DMS53 treated with DMSO at 0.1 percent for 48 hours (cell line): ENCODE results near the gene TP53I11.

Experiments
- DNase-seq: peaks from one replicate; lab custom pipeline; 2025; ENCODE audit not compliant: unreplicated experiment; lab: John Stamatoyannopoulos, UW

The TP53I11 gene, protein sequence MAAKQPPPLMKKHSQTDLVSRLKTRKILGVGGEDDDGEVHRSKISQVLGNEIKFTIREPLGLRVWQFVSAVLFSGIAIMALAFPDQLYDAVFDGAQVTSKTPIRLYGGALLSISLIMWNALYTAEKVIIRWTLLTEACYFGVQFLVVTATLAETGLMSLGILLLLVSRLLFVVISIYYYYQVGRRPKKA

GRCh38 chr11:44950625-44951476 lies at the start of gene TP53I11:
TSS of gene TP53I11 (minus strand) at chr11:44950883. CDS start at chr11:44938335, 12,548 bp downstream.
- DNase-seq, result peak; percentile 45

- no peak for DNase-seq
Measured at GRCh38 chr11:44999068-44999467, 48.4 kb upstream of the TP53I11 start.

DNA sequence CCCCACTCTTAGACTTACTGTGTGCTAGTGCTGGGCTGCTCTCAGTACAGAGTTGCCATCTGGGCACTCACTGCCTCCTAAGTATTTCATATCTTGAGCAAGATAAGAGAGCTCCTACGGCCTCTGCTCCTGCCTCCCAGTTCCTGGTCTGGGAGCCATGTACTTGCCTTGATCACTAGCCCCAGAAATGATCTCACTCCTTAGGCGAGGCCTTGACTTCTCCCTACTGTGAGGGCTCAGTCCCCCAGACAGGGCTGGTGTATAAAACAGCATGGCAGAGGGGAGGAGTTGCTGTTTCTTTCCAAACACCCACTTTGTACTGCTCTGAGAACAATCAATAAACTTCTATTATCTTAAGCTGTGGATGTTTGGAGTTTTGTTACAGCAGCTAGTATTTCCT lies 47.4 kb upstream of the TP53I11 start:
- DNase-seq, result no peak

GRCh38 chr11:44997566-44997965 lies 46.9 kb upstream of the TP53I11 start:
- no peak for DNase-seq

DNA sequence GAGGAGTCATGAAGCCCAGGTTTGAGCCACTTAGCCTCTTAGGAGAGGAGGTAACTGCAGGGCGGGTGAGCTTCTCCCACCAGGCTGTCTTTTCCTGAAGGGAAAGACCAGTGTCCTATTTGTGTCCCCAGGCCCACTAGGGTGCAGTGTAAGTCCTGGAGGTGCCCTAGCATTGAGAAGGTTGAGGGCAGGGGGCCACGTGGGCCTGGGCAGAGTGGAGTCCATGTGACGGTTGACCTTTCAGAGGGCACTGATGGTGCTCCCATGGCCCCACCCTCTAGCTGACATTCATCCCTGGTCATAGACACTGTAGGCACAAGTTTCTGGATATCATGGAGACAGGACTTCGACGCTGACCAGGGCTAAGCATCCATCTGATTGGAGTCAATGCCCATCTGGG lies 44.1 kb upstream of the TP53I11 start:
- no peak for DNase-seq

DNA sequence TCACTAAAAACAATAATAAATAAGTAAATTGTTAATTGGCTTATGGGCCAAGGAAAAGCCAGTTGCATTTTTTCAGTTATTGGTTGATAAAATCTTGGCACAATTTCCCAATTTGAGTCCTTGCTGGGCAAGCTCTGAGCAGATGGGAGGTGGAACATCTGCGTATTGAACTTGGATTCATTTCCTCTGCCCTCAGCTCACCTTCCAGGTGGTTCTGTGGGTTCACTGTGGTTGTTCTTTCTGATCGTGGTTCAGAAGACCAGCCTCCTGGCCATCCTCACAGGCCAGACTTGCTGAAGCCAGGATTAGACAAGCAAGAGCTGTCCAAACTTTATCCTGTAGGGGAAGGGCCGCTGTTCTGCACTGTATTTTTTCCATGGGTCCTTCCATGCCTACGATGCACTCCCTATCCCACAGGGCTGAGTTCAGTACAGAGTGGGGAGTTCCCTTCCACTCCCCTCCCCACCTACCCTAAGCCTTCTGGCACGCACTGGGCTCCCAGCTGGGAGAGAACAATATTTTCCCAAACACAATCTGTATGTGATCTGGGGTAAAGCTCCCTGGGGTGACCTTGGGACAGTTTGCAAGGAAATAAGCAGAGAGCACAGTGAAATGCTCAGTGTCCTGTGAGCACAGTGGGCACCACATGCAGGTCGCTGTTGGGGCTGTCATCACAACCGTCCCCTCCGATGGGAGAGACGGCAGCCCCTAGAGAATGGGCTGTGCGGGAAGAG lies 43.5 kb upstream of the TP53I11 start:
- no peak for DNase-seq

DNA sequence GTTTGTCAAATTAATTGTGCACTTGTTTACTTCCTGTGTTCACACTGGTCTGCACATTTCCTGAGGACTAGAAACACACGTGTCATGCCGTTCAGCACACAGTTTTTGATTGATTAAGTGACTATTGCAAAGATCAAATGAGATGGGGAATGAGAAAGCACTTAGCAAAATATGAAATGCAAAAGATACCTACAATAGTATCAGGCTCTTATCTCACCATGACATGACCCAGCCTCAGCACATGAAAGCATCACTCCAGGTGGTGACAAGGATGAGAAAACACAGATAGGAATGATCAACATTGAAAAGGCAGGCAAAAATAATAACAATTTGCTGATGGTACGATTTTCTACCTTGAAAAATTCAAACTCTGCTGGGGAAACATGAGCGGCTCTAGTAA lies 42.1 kb upstream of the TP53I11 start:
- DNase-seq, result no peak

DNA sequence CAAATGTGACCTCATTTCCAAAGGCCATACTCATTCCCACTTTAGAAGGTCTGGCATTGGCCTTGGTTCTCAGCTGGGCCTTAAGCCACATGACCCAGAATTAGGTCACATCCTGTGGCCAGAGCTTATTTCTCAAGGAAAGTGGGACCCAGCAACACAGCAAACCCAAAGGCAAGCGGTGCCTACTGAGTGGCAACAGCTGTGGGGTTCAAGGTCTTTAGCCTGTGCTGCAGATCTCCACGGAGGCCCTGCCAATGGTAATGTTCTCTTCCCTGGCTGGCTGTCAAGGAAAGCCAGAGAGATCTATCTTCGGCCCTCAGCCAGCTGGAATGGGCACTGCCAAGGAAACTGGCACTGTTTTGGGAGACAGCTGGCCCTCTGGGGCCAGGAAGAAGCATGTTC lies 41.5 kb upstream of the TP53I11 start:
- no peak for DNase-seq

GRCh38 chr11:44990665-44991064 lies 40.0 kb upstream of the TP53I11 start:
- DNase-seq, result no peak

GRCh38 chr11:44989831-44990566 lies 39.3 kb upstream of the TP53I11 start:
- no peak for DNase-seq

GRCh38 chr11:44988981-44989635 lies 38.4 kb upstream of the TP53I11 start:
- DNase-seq, result no peak

- DNase-seq, result no peak
Measured at GRCh38 chr11:44988111-44988510, 37.4 kb upstream of the TP53I11 start.

- DNase-seq, result no peak
Measured at GRCh38 chr11:44987506-44987905, 36.8 kb upstream of the TP53I11 start.

DNA sequence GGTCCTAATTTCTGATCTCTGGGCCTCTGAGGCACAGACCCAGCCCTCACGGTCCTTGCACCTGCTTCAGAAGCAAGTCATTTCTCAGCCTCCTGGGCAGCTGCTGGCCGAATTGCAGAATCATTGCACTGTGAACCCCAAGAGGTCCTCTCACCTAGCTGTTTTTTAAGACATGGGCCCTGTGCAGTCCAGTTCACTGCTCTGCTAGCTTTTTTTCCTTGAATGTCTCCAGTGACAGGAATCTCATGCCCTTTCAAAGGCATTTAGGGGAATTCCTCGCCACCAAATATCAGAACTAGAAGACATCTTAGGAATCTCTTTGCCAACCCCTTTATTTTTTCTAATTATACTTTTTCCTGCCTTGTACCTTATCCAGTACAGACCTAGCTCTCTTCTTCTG lies 35.6 kb upstream of the TP53I11 start:
- no peak for DNase-seq

DNA sequence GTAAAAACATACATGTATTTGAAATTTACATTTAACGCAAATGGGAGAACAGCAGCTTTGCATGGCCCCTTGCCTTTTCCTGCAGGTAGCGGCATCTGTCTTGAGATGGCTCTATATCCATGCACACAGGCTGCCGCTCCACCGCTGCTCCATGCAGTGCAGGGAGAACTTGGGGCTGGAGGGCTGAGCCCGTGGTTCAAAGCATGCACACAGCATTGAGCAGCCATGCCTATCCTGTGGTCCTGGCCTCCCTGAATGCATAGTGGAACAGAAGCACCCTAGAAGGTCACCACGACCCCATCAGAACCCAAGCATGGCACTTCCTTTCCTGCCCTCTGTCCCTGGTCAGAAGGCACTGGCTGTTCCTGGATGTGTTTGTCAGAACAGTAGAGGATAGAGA lies 35.0 kb upstream of the TP53I11 start:
- no peak for DNase-seq

DNA sequence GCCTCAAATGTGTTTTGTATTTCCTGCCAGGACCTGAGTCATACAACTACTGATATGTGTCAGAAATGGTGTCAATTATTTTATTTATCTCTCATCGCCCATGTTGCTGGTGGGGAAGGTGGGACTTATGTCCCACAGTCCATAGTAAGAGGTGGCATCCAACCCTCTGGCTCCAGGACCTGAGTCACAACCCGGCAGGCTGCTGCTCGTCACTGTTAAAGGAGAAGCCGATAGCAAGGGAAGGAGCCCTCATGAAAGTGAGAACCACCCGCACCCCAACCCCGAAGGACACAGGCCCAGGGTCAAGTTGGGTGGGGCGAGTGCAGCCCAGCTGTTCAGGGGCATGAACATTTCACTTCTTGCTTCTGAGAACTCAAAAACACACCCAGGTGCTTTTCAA lies 33.1 kb upstream of the TP53I11 start:
- DNase-seq, result no peak

DNA sequence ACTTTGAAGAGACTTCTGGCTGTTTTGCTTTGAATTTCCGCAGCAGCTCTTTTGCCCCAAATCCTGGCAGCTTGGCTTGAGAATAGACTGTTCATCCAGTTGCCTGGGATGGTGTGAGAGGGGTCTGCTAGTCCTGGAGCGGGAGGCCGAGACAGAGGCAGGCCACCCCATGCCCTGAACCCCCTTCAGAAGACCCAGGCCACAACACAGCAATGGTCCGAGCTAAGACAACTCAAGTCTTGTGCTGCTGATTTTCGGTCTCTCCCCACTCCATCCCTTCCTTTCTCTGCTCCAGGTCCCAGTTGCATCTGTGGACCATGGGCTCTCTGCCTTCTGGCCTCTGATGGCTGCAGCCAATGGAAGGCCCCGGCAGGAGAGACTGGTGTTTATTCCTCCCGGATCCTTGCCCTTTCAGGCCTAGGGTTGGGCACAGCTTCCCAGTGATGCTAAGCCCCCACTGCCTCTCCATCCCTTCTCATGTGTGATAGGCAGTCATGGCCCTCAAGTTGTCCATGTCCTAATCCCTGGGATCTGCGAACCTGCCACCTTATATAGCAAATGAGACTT lies 31.9 kb upstream of the TP53I11 start:
- DNase-seq, result no peak

DNA sequence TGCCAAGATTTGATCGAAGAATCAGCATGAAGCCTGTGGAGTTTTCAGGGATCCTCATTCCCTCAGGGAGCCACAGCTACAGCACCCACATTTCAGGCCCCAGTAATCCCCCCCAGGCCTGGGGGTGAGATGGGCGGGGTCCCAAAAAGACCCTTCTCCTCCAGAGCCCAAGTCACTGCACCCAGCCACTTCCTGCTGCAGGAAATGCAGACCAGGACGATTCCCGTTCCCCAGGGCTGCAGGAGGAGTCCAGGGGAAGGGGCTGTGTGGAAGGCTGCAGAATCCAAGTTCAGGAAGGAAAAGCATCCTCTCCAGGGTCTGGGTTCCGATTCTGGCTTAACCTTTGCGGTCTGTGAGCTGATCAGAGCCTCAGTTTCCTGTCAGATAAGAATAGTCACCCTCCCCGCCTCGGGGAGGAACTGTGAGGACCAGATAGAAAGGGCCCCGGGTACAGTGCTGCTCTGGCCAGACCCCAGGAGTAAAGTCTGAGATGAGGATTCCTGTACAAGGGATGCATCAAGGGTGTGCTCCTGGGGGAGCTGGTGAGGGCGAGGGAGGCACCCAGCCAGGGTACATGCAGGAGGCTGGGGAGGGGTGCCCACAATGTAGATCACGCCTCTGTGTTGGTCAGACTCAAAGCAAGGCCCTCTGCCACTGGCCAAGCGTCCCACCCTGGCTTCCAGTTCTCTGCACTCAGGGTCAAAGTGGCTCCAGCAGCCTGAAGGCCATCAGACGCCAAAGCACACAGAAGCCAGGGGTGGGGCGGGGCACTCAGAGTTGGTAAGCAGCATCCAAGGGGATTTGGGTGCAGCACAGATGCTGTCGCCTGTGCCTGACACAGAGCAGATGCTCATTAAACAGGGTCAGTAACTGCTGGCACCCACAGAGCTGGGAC lies 30.1 kb upstream of the TP53I11 start:
- DNase-seq, result no peak
